ENCODE results near the gene AKAP9. TPM values are rescaled to one million over a fixed set of nuclear protein-coding genes. Genes with fewer than 3 reads are reported as not detected.

AKAP9 gene
- total and polyA plus RNA-seq, 9 of the 15 experiments (the other 6 are each of a cell fraction or from before 2014, with no cell fraction given): 25.5 to 80.9 (median 46.3) TPM

GRCh38 chr7:92119213-92119759 is 178.6 kb downstream of the AKAP9 start:
- H3K9ac ChIP-seq (ENCODE audit: insufficient read depth in 1 of 2, low read depth in 2 of 2, low read length in 2 of 2): no peak overlapping the region
- no peak for ATAC-seq
- in situ Hi-C loops (cut with MboI): no loop called here
- no peaks in the 10 kb centered on the region for H3K9me3 ChIP-seq (replicated peaks; ENCODE audit: control insufficient read depth, insufficient read depth, low read depth, low read length)
- no peak overlapping the region for H3K27ac ChIP-seq (ENCODE audit: extremely low read depth, low read depth, low read length)
- CTCF ChIA-PET (ENCODE audit: low intra/inter-chr PET ratio): no interaction called here
- peaks cover 96% of the 10 kb centered on the region for H3K36me3 ChIP-seq (ENCODE audit: control insufficient read depth, insufficient read depth, low read length)
- no peak overlapping the region for H2AFZ ChIP-seq (ENCODE audit: low read depth, low read length)
- intact Hi-C loops (cut with micrococcal nuclease): no loop called here
- H3K27me3 ChIP-seq (ENCODE audit: control insufficient read depth in 2 of 2, insufficient read depth in 2 of 2, low read length in 2 of 2): no peaks in the 10 kb centered on the region
- TF ChIP-seq FOXO4 (CRISPR knock-in tag; IDR thresholded peaks at IDR 0.05): no peak
- no peak for TF ChIP-seq SRSF3 (IDR thresholded peaks at IDR 0.05; ENCODE audit: insufficient read depth, low read length)
- no peak for TF ChIP-seq ETV1 (tag; conservative IDR thresholded peaks at IDR 0.05; ENCODE audit: low read depth)
- no peak for TF ChIP-seq OTX1 (CRISPR knock-in tag; IDR thresholded peaks at IDR 0.05)
- no TSS peak for BruUV-seq (replicated peaks)
- no peak overlapping the region for H3K4me3 ChIP-seq
- H3K4me2 ChIP-seq (ENCODE audit: insufficient read depth, low read length): no peak overlapping the region
- POLR2A ChIA-PET: interaction anchor here (0.6 to 1.2 kb wide), 4 partner anchors 15 to 460 kb away, joined by 3 to 5 read pairs (median 4); partner anchors contain the start of gene CYP51A1
- H3K4me1 ChIP-seq (replicated peaks in 1 of 2; ENCODE audit: control insufficient read depth in 2 of 2, insufficient read depth in 2 of 2, low read length in 2 of 2): no peaks in the 10 kb centered on the region
- peaks cover 55% of the 10 kb centered on the region for H3K79me2 ChIP-seq (ENCODE audit: control insufficient read depth, insufficient read depth, low read length)
- no peaks in the 10 kb centered on the region for H3K9me1 ChIP-seq (ENCODE audit: control insufficient read depth, insufficient read depth, low read length)
- H4K20me1 ChIP-seq (replicated peaks; ENCODE audit: control insufficient read depth, insufficient read depth, low read length): no peaks in the 10 kb centered on the region
- WGBS (ENCODE audit: insufficient coverage, low coverage, missing lambda C conversion rate): 94% methylated on average over 1 of the region's 1 CpG
- no peak for DNase-seq (ENCODE audit: extremely low read depth in 1 of 4, low spot score in 3 of 4)
- no peak for FAIRE-seq

GRCh38 chr7:92121681-92122080 is 181.0 kb downstream of the AKAP9 start:
- FAIRE-seq (no peak), ATAC-seq (no peak), DNase-seq (ENCODE audit: extremely low read depth in 1 of 4, low spot score in 3 of 4) (no peak)
- Histone ChIP-seq H2AFZ (ENCODE audit: low read depth, low read length) (no peak overlapping the region), H3K4me2 (ENCODE audit: insufficient read depth, low read length) (no peak overlapping the region), H3K4me1 (replicated peaks in 1 of 2; ENCODE audit: control insufficient read depth in 2 of 2, insufficient read depth in 2 of 2, low read length in 2 of 2) (no peaks in the 10 kb centered on the region), H4K20me1 (replicated peaks; ENCODE audit: control insufficient read depth, insufficient read depth, low read length) (no peaks in the 10 kb centered on the region), H3K79me2 (ENCODE audit: control insufficient read depth, insufficient read depth, low read length) (peaks cover 53% of the 10 kb centered on the region), H3K27ac (ENCODE audit: extremely low read depth, low read depth, low read length) (no peak overlapping the region), H3K36me3 (ENCODE audit: control insufficient read depth, insufficient read depth, low read length) (peaks cover 96% of the 10 kb centered on the region), H3K9ac (ENCODE audit: insufficient read depth in 1 of 2, low read depth in 2 of 2, low read length in 2 of 2) (no peak overlapping the region), H3K27me3 (ENCODE audit: control insufficient read depth in 2 of 2, insufficient read depth in 2 of 2, low read length in 2 of 2) (no peaks in the 10 kb centered on the region), H3K4me3 (no peak overlapping the region), H3K9me1 (ENCODE audit: control insufficient read depth, insufficient read depth, low read length) (no peaks in the 10 kb centered on the region), H3K9me3 (replicated peaks; ENCODE audit: control insufficient read depth, insufficient read depth, low read depth, low read length) (no peaks in the 10 kb centered on the region)
- BruUV-seq (replicated peaks): no TSS peak
- in situ Hi-C loops (cut with MboI): no loop called here
- intact Hi-C loops (cut with micrococcal nuclease): no loop called here
- CTCF ChIA-PET (ENCODE audit: low intra/inter-chr PET ratio): no interaction called here
- POLR2A ChIA-PET: no interaction called here
- TF ChIP-seq DPF2 (IDR thresholded peaks at IDR 0.05) (no peak), PTTG1 (tag; IDR thresholded peaks at IDR 0.05; ENCODE audit: low read depth) (no peak), JUNB (CRISPR knock-in tag; conservative IDR thresholded peaks at IDR 0.05) (no peak), SRSF1 (IDR thresholded peaks at IDR 0.05; ENCODE audit: low read depth, low read length) (no peak), ELK1 (CRISPR knock-in tag; IDR thresholded peaks at IDR 0.05) (no peak), NCOA1 (IDR thresholded peaks at IDR 0.05; ENCODE audit: low read depth) (no peak), ZNF444 (CRISPR knock-in tag; IDR thresholded peaks at IDR 0.05) (no peak), ZNF445 (CRISPR knock-in tag; IDR thresholded peaks at IDR 0.05; ENCODE audit: low read depth) (no peak), NCOA2 (IDR thresholded peaks at IDR 0.05; ENCODE audit: partially characterized antibody in 2 of 2) (no peak), ZNF24 (IDR thresholded peaks at IDR 0.05) (no peak), FOXA3 (CRISPR knock-in tag; conservative IDR thresholded peaks at IDR 0.05 in 1 of 2, IDR thresholded peaks at IDR 0.05 in 1 of 2) (no peak), TRIM24 (IDR thresholded peaks at IDR 0.05) (no peak), ZNF143 (CRISPR knock-in tag; IDR thresholded peaks at IDR 0.05) (no peak)
